Dermis lymphatic vessel endothelial cell (primary cell): ENCODE data around the gene FAM83C. TPM values are rescaled to one million over a fixed set of nuclear protein-coding genes. Genes with fewer than 3 reads are reported as not detected.

Source experiments
- total RNA-seq: library from RNA; depleted of rRNA; stranded (reverse); fragments of >200 nt; gene quantifications from 2 replicates; pipeline ENCODE4 v1.2.1, GENCODE V29; 2014

FAM83C gene
- under 0.01 TPM in 1 of 2 replicates, not detected in the other for total RNA-seq

GRCh38 chr20:35291654-35292503, at the start of gene FAM83C:
TSS of gene FAM83C (minus strand) at chr20:35292425. CDS start at chr20:35292304, 121 bp downstream.

GRCh38 chr20:35284267-35284991, 7.8 kb downstream of the FAM83C start, which contains the start of gene EIF6:
TSS of gene EIF6 (minus strand) at chr20:35284772. CDS start at chr20:35284487, 285 bp downstream.

GRCh38 chr20:35277531-35278395, 14.5 kb downstream of the FAM83C start, which contains the start of gene MMP24OS:
TSS of gene MMP24OS (minus strand) at chr20:35278122. CDS start at chr20:35277929, 193 bp downstream.

Other genes with a start within 250 kb of the FAM83C start
- 70.8 and 80.5 TPM in 2 replicates for gene TRPC4AP, start 199.6 kb downstream of the FAM83C start, total RNA-seq
- gene EDEM2, start 145.1 kb downstream of the FAM83C start, total RNA-seq = 73.5 and 91.8 TPM in 2 replicates
- 105 and 108 TPM in 2 replicates for gene PROCR, start 120.4 kb downstream of the FAM83C start, total RNA-seq
- 0.09 and 0.11 TPM in 2 replicates for gene MMP24, start 65.7 kb downstream of the FAM83C start, total RNA-seq
- 4.9 and 5.3 TPM in 2 replicates for gene MMP24OS, start 14.3 kb downstream of the FAM83C start, total RNA-seq
- 143 and 153 TPM in 2 replicates for gene EIF6, start 7.7 kb downstream of the FAM83C start, total RNA-seq
- gene UQCC1, start 119.5 kb upstream of the FAM83C start, total RNA-seq = 19.7 and 25.9 TPM in 2 replicates
- not detected in 2 replicates for gene GDF5, start 145.8 kb upstream of the FAM83C start, total RNA-seq
- 10.2 and 17.3 TPM in 2 replicates for gene CEP250, start 163.2 kb upstream of the FAM83C start, total RNA-seq
- gene C20orf173, start 237.2 kb upstream of the FAM83C start, total RNA-seq = not detected in 2 replicates
- gene ERGIC3, start 249.7 kb upstream of the FAM83C start, total RNA-seq = 358 and 363 TPM in 2 replicates